ENCODE measurements around the gene CHCHD2.

GRCh38 chr7:56078196-56078595 is 28.1 kb downstream of the CHCHD2 start:
- TF ChIP-seq, protein P1, sequence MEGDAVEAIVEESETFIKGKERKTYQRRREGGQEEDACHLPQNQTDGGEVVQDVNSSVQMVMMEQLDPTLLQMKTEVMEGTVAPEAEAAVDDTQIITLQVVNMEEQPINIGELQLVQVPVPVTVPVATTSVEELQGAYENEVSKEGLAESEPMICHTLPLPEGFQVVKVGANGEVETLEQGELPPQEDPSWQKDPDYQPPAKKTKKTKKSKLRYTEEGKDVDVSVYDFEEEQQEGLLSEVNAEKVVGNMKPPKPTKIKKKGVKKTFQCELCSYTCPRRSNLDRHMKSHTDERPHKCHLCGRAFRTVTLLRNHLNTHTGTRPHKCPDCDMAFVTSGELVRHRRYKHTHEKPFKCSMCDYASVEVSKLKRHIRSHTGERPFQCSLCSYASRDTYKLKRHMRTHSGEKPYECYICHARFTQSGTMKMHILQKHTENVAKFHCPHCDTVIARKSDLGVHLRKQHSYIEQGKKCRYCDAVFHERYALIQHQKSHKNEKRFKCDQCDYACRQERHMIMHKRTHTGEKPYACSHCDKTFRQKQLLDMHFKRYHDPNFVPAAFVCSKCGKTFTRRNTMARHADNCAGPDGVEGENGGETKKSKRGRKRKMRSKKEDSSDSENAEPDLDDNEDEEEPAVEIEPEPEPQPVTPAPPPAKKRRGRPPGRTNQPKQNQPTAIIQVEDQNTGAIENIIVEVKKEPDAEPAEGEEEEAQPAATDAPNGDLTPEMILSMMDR (conservative IDR thresholded peaks at IDR 0.05; ENCODE audit: low read depth in 2 of 2): no peak
- TF ChIP-seq, protein P2, sequence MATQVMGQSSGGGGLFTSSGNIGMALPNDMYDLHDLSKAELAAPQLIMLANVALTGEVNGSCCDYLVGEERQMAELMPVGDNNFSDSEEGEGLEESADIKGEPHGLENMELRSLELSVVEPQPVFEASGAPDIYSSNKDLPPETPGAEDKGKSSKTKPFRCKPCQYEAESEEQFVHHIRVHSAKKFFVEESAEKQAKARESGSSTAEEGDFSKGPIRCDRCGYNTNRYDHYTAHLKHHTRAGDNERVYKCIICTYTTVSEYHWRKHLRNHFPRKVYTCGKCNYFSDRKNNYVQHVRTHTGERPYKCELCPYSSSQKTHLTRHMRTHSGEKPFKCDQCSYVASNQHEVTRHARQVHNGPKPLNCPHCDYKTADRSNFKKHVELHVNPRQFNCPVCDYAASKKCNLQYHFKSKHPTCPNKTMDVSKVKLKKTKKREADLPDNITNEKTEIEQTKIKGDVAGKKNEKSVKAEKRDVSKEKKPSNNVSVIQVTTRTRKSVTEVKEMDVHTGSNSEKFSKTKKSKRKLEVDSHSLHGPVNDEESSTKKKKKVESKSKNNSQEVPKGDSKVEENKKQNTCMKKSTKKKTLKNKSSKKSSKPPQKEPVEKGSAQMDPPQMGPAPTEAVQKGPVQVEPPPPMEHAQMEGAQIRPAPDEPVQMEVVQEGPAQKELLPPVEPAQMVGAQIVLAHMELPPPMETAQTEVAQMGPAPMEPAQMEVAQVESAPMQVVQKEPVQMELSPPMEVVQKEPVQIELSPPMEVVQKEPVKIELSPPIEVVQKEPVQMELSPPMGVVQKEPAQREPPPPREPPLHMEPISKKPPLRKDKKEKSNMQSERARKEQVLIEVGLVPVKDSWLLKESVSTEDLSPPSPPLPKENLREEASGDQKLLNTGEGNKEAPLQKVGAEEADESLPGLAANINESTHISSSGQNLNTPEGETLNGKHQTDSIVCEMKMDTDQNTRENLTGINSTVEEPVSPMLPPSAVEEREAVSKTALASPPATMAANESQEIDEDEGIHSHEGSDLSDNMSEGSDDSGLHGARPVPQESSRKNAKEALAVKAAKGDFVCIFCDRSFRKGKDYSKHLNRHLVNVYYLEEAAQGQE (IDR thresholded peaks at IDR 0.05; ENCODE audit: unreplicated experiment): no peak
- TF ChIP-seq POLR2AphosphoS5 (IDR thresholded peaks at IDR 0.05; ENCODE audit: low read depth) (no peak), EZH2 (IDR thresholded peaks at IDR 0.05; ENCODE audit: low read depth, unreplicated experiment) (no peak), CREB1 (CRISPR knock-in tag; IDR thresholded peaks at IDR 0.05; ENCODE audit: low read depth) (no peak), ZNF331 (CRISPR knock-in tag; IDR thresholded peaks at IDR 0.05; ENCODE audit: low read depth) (no peak), ETS1 (IDR thresholded peaks at IDR 0.05) (no peak), NANOG (IDR thresholded peaks at IDR 0.05; ENCODE audit: borderline replicate concordance) (no peak)
